ENCODE results near the gene MTMR4. TPM values are rescaled to one million over a fixed set of nuclear protein-coding genes. Genes with fewer than 3 reads are reported as not detected.
"Not testable (repeated sequence)": the region's sequence is repeated elsewhere in the genome, so short reads cannot be mapped to it uniquely, and the experiment has no call there.

The MTMR4 gene
- polyA plus RNA-seq, 4 donors: 30.3 to 60.9 (median 48.8) TPM

- no peak for DNase-seq (ENCODE audit: low read depth in 4 of 4, low spot score in 3 of 4)
Observed at GRCh38 chr17:58493506-58493905, 20.9 kb downstream of the MTMR4 start.

DNA sequence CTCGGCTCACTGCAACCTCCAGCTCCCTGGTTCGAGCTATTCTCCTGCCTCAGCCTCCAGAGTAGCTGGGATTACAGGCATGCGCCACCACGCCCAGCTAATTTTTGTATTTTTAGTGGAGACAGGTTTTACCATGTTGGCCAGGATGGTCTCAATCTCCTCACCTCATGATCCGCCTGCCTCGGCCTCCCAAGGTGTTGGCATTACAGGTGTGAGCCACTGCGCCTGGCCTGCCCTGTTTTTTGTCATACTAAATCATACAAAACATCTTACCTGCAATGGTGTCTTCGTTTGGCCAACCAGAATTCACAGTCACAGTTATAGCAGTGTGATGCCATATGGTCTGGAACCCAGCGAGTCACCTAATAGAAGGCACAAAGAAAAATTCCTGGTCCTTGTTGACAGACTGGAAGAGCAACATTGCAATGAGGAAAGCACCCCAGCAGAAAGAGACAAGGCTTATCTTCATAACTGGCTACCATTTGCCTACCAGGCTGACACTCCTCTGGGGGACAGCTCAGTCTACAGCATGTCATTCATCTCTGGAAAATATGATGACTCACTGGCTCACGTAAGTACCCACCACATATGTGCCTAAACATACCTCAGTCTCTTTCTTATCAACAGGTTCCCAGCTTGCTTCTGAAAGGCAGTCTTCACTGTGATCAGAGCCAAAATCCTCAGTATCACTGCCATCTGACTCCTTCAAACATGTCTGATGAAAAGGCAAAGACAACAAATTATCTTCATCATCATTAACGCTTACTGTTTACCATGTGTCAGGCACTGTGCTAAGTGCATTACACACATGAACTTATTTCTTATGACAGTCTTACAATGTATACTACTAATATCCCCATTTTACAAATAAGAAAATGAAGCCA lies 22.0 kb downstream of the MTMR4 start:
- DNase-seq (ENCODE audit: low read depth in 4 of 4, low spot score in 3 of 4): no peak

DNA sequence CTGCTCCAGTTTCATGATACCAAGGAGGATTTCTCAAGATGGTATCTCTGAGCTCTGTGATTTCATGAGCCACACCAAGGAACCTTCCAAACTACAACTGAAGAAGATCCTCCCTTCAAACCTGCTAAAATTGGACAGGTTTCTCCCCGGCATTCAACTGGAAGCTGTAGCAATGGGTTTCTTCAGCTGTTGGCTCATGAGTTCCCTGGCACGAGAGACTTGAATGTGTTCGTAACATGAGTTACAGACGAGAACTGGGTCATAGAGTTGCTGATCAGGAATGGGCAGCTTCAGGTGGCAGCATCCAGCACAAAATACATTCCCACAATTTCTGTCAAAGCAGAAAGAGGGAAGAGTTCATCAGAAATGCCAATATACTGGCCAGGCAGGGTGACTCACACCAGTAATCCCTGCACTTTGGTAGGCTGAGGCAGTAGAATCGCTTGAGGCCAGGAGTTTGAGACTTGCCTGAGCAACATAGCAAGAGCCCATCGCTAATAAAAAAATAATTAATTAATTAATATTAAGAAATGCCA lies 22.9 kb downstream of the MTMR4 start:
- DNase-seq (ENCODE audit: low read depth in 4 of 4, low spot score in 3 of 4): no peak

- DNase-seq (ENCODE audit: low read depth in 4 of 4, low spot score in 3 of 4): no peak
Observed at GRCh38 chr17:58488428-58488890, 26.0 kb downstream of the MTMR4 start.

GRCh38 chr17:58487589-58488427 lies 26.6 kb downstream of the MTMR4 start, which contains the start of gene HSF5:
Gene HSF5 (minus strand): TSS chr17:58488408. CDS start chr17:58488274, 134 bp downstream.
- DNase-seq (ENCODE audit: low read depth in 4 of 4, low spot score in 3 of 4): peak in 3 of 4 donors; percentile 15 to 22 (median 20)

DNA sequence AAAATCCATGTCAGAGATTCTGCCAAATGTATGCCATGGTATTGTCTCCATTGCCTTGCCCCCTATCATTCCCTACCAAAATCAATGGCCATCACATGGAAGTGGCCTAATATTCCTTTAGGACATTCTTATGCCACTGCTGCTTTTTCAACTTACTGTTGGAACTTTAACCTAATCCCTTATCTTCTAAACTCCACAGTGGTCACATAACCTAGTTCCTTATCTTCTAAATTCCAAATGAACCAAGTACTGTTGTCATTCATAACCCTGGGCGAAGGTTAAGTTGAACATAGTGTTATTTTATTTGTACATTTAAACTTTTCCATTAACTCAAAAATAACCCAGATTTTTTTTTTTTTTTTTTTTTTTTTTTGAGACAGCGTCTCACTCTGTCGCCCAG lies 29.8 kb downstream of the MTMR4 start:
- DNase-seq (ENCODE audit: low read depth in 4 of 4, low spot score in 3 of 4): no peak

DNA sequence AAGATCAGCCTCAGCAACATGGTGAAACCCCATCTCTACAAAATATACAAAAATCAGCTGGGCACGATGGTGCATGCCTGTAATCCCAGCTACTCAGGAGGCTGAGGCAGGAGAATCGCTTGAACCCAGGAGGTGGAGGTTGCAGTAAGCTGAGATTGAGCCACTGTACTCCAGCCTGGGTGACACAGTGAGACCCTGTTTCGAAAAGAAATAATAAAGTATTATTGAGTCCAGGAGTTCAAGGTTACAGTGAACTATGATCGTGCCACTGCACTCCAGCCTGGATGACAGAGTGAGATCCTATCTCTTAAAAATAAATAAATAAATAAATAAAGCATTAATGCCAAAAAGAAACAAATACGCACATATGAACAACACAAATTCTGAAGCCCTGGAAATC lies 32.6 kb downstream of the MTMR4 start:
- DNase-seq (ENCODE audit: low read depth in 4 of 4, low spot score in 3 of 4): not testable (repeated sequence)

DNA sequence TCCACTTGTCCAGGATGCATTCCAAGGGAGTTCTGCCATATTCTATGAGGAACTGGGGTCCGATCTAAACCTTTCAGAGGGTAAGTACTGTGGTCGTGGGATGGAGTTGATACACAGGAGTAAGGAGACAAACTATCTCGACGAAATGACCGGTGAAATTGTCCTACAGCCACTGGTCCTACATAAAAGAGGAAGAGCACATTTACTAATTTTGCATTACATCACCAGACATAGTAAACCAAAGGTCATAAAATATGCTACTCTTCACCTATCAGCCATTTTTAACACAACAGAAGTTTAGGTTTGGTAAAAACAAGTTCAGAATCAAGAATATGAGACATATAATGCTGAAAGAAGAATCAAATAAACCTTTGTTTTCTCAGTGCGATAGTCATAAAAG lies 34.3 kb downstream of the MTMR4 start:
- no peak for DNase-seq (ENCODE audit: low read depth in 4 of 4, low spot score in 3 of 4)

- DNase-seq (ENCODE audit: low read depth in 4 of 4, low spot score in 3 of 4): no peak
Observed at GRCh38 chr17:58476812-58477211, 37.6 kb downstream of the MTMR4 start.

GRCh38 chr17:58475985-58476384 lies 38.5 kb downstream of the MTMR4 start:
- DNase-seq (ENCODE audit: low read depth in 4 of 4, low spot score in 3 of 4): no peak

DNA sequence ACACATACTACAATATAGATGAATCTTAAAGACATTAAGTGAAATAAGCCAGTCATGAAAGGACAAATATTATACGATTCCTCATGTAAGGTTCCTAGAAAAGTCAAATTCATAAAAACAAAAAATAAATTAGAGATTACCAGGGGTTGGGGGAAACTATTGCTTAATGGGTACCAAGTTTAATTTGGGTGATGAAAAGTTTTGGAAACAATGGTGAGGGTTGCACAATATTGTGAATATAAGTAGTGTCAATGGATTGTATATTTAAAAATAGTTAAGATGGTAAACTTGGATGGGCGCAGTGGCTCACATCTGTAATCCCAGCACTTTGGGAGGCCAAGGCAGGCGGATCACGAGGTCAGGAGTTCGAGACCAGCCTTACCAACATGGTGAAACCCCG lies 44.1 kb downstream of the MTMR4 start:
- no peak for DNase-seq (ENCODE audit: low read depth in 4 of 4, low spot score in 3 of 4)

DNA sequence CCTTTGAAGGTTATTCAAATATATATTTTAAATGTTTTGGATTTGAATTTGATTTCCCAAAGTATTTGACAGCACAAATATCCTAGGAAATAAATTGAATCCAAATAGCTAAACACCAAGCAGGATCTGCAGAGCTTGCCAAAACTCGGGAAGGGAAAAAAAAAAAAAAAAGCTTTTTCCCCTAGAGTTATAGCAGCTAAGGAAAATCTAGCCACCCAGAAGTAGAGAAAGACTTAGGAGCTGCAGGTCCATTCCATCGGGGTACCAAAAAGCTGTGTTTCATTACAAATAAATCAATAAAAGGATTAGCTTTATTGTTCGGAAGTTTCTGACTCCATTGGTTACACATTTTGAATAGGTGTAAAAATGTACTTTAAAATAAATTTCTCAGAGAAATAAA lies 45.5 kb downstream of the MTMR4 start:
- DNase-seq (ENCODE audit: low read depth in 4 of 4, low spot score in 3 of 4): no peak

GRCh38 chr17:58455491-58455890 lies 58.9 kb downstream of the MTMR4 start:
- no peak for DNase-seq (ENCODE audit: low read depth in 4 of 4, low spot score in 3 of 4)

DNA sequence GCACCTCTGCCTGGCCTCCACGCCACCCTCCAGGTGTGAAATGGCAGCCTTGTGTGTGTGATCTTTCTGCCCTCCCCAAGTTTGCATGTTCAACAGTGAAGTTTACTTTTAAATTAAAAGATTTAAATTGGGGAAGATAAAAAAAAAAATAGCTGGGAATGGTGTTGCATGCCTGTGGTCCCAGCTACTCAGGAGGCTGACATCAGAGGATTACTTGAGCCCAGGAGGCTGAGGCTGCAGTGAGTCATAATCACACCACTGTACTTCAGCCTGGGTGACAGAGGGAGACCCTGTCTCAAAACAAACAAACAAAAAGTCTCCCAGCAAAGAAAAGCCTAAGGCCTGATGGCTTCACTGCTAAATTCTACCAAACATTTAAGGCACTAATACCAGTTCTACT lies 61.7 kb downstream of the MTMR4 start:
- DNase-seq (ENCODE audit: low read depth in 4 of 4, low spot score in 3 of 4): no peak

- DNase-seq (ENCODE audit: low read depth in 4 of 4, low spot score in 3 of 4): peak; percentile 25 to 39 (median 31)
Observed at GRCh38 chr17:58447039-58447975, 67.1 kb downstream of the MTMR4 start.

DNA sequence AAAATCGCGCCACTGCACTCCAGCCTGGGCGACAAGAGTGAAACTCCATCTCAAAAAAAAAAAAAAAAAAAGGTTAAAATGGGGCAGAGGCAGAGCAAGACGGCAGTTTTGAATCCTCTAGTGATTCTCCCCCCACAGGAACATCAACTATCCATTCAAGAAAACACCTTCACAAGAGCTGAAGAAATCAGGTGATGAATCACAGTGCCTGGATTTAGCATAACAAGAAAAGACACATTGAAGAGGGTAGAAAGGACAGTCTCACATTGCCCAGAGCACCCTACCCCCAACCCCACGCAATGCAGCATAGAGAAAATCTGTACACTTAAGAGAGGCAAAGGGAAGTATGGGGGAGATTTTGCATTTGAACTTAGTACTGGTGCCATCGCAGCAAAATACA lies 68.4 kb downstream of the MTMR4 start:
- DNase-seq (ENCODE audit: low read depth in 4 of 4, low spot score in 3 of 4): no peak
